Colonic mucosa (tissue), 4 donors: ENCODE results near the gene ADAM22. TPM values are rescaled to one million over a fixed set of nuclear protein-coding genes. Genes with fewer than 3 reads are reported as not detected.

Experiments used
- DNase-seq: peaks from one replicate; pipeline ENCODE4 v3.0.0-alpha.2; 2020
- H3K27ac ChIP-seq: fragments of 200-600 bp; one replicate; pipeline ENCODE4 v1.8.0; 2021
- H3K27me3 ChIP-seq: fragments of 200-600 bp; one replicate; pipeline ENCODE4 v1.8.0; 2021
- H3K36me3 ChIP-seq: fragments of 200-600 bp; one replicate; pipeline ENCODE4 v1.8.0; 2021
- H3K4me1 ChIP-seq: fragments of 200-600 bp; one replicate; pipeline ENCODE4 v1.8.0; 2021; ENCODE audit warnings: mild to moderate bottlenecking
- H3K4me3 ChIP-seq: fragments of 200-600 bp; one replicate; pipeline ENCODE4 v1.8.0; 2021
- H3K9ac ChIP-seq, 2 donors: one replicate each; pipeline ENCODE4 v1.7.0; 2013; ENCODE audit warnings: control low read depth in 2 of 2, low read depth in 2 of 2, low read length in 2 of 2
- H3K9me3 ChIP-seq: fragments of 200-600 bp; one replicate; pipeline ENCODE4 v1.8.0; 2021
- intact Hi-C: fragments of 100-400 bp; cut with DNase I; formaldehyde crosslinking; loops from one replicate; pipeline ENCODE4 v1.14.1; 2022
- total RNA-seq, 2 donors: library from RNA; stranded (reverse); fragmentation: NEBNext Ultra II Directional in 1 of 2; extraction: Animal tissue kit (Norgen Biotek cat#: 25700) in 1 of 2; gene quantifications; one replicate each; pipeline ENCODE4 v1.2.1, GENCODE V29; 2021
- TF ChIP-seq, protein P1 (sequence below): fragments of 200-600 bp; IDR thresholded peaks from one replicate; pipeline ENCODE4 v1.8.0; 2022; ENCODE audit warnings: antibody characterized with exemption, mild to moderate bottlenecking
- donor health status: healthy.
- donor health status: DM: no; HTN: no; CAD: no.
- donor health status: DM: no; HTN: no; CAD: no.

ADAM22 gene
- total RNA-seq, 2 donors from 2014 or later: 2.6 to 2.8 TPM

GRCh38 chr7:88214456-88214855 is 280.4 kb downstream of the ADAM22 start:
- H3K36me3 ChIP-seq: peaks cover 14% of the 10 kb centered on the region

DNA sequence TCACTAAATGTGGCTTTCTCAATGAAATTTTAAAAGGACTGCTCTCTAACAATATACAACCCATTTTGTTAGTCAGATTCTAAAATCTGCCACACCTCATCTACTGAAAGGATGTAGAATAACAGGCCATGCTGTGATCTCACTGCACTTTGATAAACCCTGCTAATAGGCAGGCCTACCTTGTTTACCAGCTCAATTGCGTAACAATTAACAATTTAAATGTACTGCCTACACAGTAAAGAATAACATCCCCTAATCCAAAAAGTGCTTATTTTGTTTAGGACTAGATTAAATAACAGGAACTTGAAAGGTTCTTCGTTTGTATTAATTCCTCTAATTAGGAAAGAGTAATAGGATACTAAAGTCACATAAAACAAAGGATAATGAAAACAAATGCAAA is 281.2 kb downstream of the ADAM22 start:
- Histone ChIP-seq H3K4me3 (no peak overlapping the region), H3K27ac (no peak overlapping the region), H3K9ac (no peak overlapping the region), H3K36me3 (peaks cover 10% of the 10 kb centered on the region), H3K27me3 (no peaks in the 10 kb centered on the region), H3K4me1 (peaks cover 5% of the 10 kb centered on the region), H3K9me3 (no peaks in the 10 kb centered on the region)
- intact Hi-C loops: no loop called here
- no peak for DNase-seq
- TF ChIP-seq, protein P1, sequence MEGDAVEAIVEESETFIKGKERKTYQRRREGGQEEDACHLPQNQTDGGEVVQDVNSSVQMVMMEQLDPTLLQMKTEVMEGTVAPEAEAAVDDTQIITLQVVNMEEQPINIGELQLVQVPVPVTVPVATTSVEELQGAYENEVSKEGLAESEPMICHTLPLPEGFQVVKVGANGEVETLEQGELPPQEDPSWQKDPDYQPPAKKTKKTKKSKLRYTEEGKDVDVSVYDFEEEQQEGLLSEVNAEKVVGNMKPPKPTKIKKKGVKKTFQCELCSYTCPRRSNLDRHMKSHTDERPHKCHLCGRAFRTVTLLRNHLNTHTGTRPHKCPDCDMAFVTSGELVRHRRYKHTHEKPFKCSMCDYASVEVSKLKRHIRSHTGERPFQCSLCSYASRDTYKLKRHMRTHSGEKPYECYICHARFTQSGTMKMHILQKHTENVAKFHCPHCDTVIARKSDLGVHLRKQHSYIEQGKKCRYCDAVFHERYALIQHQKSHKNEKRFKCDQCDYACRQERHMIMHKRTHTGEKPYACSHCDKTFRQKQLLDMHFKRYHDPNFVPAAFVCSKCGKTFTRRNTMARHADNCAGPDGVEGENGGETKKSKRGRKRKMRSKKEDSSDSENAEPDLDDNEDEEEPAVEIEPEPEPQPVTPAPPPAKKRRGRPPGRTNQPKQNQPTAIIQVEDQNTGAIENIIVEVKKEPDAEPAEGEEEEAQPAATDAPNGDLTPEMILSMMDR: no peak

More at GRCh38 chr7:88214456-88214855, 280.4 kb downstream of the ADAM22 start:
- TF ChIP-seq, protein P1: no peak
- Histone ChIP-seq H3K4me1 (peaks cover 5% of the 10 kb centered on the region), H3K9ac (no peak overlapping the region), H3K27ac (no peak overlapping the region), H3K9me3 (no peaks in the 10 kb centered on the region), H3K27me3 (no peaks in the 10 kb centered on the region), H3K4me3 (no peak overlapping the region)
- intact Hi-C loops: no loop called here
- DNase-seq: no peak

- no peak overlapping the region for H3K27ac ChIP-seq
- peaks cover 7% of the 10 kb centered on the region for H3K36me3 ChIP-seq
- no peaks in the 10 kb centered on the region for H3K9me3 ChIP-seq
- DNase-seq: no peak
- intact Hi-C loops: no loop called here
- H3K4me3 ChIP-seq: no peak overlapping the region
- TF ChIP-seq, protein P1: no peak
- no peaks in the 10 kb centered on the region for H3K27me3 ChIP-seq
- peaks cover 5% of the 10 kb centered on the region for H3K4me1 ChIP-seq
- H3K9ac ChIP-seq: no peak overlapping the region
These were observed 282.2 kb downstream of the ADAM22 start for GRCh38 chr7:88216276-88216675.

GRCh38 chr7:88217675-88218428 is 283.8 kb downstream of the ADAM22 start:
- H3K4me1 ChIP-seq: peaks cover 5% of the 10 kb centered on the region
- TF ChIP-seq, protein P1: no peak
- peak overlapping the region in 1 of 2 donors; percentile 93 for H3K9ac ChIP-seq
- H3K4me3 ChIP-seq: peak overlapping the region; percentile 89
- peak overlapping the region; percentile 92 for H3K27ac ChIP-seq
- intact Hi-C loops: no loop called here
- no peaks in the 10 kb centered on the region for H3K27me3 ChIP-seq
- H3K9me3 ChIP-seq: no peaks in the 10 kb centered on the region
- H3K36me3 ChIP-seq: peaks cover 7% of the 10 kb centered on the region
- DNase-seq: no peak

- Histone ChIP-seq H3K9me3 (no peaks in the 10 kb centered on the region), H3K27ac (peak overlapping the region; percentile 92), H3K4me3 (peak overlapping the region; percentile 89), H3K27me3 (no peaks in the 10 kb centered on the region), H3K4me1 (peaks cover 5% of the 10 kb centered on the region), H3K36me3 (peaks cover 7% of the 10 kb centered on the region), H3K9ac (peak overlapping the region in 1 of 2 donors; percentile 93)
- DNase-seq: no peak
- TF ChIP-seq, protein P1: no peak
- intact Hi-C loops: no loop called here
These were observed 284.3 kb downstream of the ADAM22 start for GRCh38 chr7:88218429-88218745.
